GM12873 (cell line): ENCODE results near the gene NOTCH1.

Experiments used
- TF ChIP-seq, protein P1 (sequence below): IDR thresholded peaks from 2 replicates; pipeline ENCODE4 v1.5.1; 2012; ENCODE audit warnings: low read depth, mild to moderate bottlenecking, moderate library complexity, low read length, control low read depth; ENCODE audit not compliant: insufficient read depth; ENCODE audit errors: missing control alignments

The NOTCH1 gene

GRCh38 chr9:136545965-136546696, at the start of gene NOTCH1:
NOTCH1 (minus strand) TSS chr9:136546048; CDS start chr9:136545786, 262 bp downstream.
- TF ChIP-seq, protein P1, sequence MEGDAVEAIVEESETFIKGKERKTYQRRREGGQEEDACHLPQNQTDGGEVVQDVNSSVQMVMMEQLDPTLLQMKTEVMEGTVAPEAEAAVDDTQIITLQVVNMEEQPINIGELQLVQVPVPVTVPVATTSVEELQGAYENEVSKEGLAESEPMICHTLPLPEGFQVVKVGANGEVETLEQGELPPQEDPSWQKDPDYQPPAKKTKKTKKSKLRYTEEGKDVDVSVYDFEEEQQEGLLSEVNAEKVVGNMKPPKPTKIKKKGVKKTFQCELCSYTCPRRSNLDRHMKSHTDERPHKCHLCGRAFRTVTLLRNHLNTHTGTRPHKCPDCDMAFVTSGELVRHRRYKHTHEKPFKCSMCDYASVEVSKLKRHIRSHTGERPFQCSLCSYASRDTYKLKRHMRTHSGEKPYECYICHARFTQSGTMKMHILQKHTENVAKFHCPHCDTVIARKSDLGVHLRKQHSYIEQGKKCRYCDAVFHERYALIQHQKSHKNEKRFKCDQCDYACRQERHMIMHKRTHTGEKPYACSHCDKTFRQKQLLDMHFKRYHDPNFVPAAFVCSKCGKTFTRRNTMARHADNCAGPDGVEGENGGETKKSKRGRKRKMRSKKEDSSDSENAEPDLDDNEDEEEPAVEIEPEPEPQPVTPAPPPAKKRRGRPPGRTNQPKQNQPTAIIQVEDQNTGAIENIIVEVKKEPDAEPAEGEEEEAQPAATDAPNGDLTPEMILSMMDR = peak; percentile 1

DNA sequence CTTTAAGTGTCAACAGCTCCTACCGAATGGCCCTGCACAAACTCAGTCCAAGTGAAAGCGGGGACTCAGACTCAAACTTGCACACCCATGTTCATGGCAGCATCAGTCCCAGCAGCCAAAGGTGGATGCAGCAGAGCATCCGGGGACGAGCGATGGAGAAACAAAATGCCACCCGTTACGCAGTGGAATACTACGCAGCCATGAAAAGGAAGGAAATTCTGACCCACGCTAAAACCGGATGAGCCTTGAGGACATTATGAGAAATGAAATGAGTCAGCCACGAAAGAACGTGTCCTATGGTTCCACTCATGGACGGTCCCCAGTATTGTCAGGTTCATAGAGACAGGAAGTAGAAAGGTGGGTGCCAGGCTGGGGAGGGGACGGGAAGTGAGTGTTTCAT, 48.6 kb upstream of the NOTCH1 start:
- TF ChIP-seq, protein P1 = no peak

DNA sequence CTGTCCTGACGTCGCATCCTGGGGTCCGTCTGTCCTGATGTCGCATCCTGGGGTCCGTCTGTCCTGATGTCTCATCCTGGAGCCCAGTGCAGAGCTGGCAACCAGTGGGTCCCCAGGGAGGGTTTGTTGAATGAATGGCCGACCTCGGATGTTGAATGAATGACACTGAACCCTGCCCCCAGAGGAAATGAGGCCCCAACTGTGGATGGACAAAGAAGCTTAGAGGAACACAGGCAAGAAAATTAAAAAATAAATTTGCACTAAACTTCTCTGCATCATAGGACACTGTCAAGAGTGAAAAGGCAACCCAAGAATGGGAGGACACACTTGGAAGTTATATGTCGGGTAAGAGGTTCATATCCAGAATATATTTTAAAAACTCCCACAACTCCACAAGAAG, 47.7 kb upstream of the NOTCH1 start:
- TF ChIP-seq, protein P1 = no peak

GRCh38 chr9:136592666-136593065, 46.8 kb upstream of the NOTCH1 start:
- TF ChIP-seq, protein P1 = no peak

GRCh38 chr9:136590821-136591752, 45.2 kb upstream of the NOTCH1 start:
- TF ChIP-seq, protein P1 = no peak

GRCh38 chr9:136589766-136590763, 44.2 kb upstream of the NOTCH1 start:
- TF ChIP-seq, protein P1 = no peak
